ENCODE measurements around the gene ZSCAN10.
A peak's percentile ranks its signal among the peaks of the same experiment; 100 is the strongest.
"Not testable (repeated sequence)": the region's sequence is repeated elsewhere in the genome, so short reads cannot be mapped to it uniquely, and the experiment has no call there.

The ZSCAN10 gene

GRCh38 chr16:3140603-3141427, 41.7 kb upstream of the ZSCAN10 start:
- no peak for DNase-seq (ENCODE audit: low read depth)
- no peak for TF ChIP-seq CTCF (IDR thresholded peaks at IDR 0.05; ENCODE audit: low read depth, low read length, missing control alignments)

GRCh38 chr16:3139561-3139960, 40.5 kb upstream of the ZSCAN10 start:
- not testable (repeated sequence) for DNase-seq (ENCODE audit: low read depth); H3K4me3 ChIP-seq (ENCODE audit: low read depth, low read length)

More at GRCh38 chr16:3140603-3141427, 41.7 kb upstream of the ZSCAN10 start:
- no peak overlapping the region for H3K4me3 ChIP-seq (ENCODE audit: low read depth, low read length)

- no peak overlapping the region for H3K4me3 ChIP-seq (ENCODE audit: low read depth, low read length)
- no peak for DNase-seq (ENCODE audit: low read depth)
- TF ChIP-seq CTCF (IDR thresholded peaks at IDR 0.05; ENCODE audit: low read depth, low read length, missing control alignments) = no peak
These were observed 39.8 kb upstream of the ZSCAN10 start for GRCh38 chr16:3138823-3139426.

GRCh38 chr16:3138342-3138741, 39.2 kb upstream of the ZSCAN10 start:
- no peak overlapping the region for H3K4me3 ChIP-seq (ENCODE audit: low read depth, low read length)
- TF ChIP-seq CTCF (IDR thresholded peaks at IDR 0.05; ENCODE audit: low read depth, low read length, missing control alignments) = no peak
- no peak for DNase-seq (ENCODE audit: low read depth)

- TF ChIP-seq CTCF (IDR thresholded peaks at IDR 0.05; ENCODE audit: low read depth, low read length, missing control alignments) = no peak
- H3K4me3 ChIP-seq (ENCODE audit: low read depth, low read length) = no peak overlapping the region
- DNase-seq (ENCODE audit: low read depth) = no peak
These were observed 38.2 kb upstream of the ZSCAN10 start for GRCh38 chr16:3137267-3137666.

- peak overlapping the region; percentile 88 for H3K4me3 ChIP-seq (ENCODE audit: low read depth, low read length)
- no peak for DNase-seq (ENCODE audit: low read depth)
- no peak for TF ChIP-seq CTCF (IDR thresholded peaks at IDR 0.05; ENCODE audit: low read depth, low read length, missing control alignments)
These were observed 36.1 kb upstream of the ZSCAN10 start for GRCh38 chr16:3135126-3135715.

GRCh38 chr16:3134338-3135125, 35.4 kb upstream of the ZSCAN10 start, which contains the start of gene ZNF213:
TSS of gene ZNF213 (plus strand) at chr16:3135029. CDS start at chr16:3137281, 2,252 bp downstream.
- H3K4me3 ChIP-seq (ENCODE audit: low read depth, low read length) = peak within 1 kb of the TSS; percentile 88
- DNase-seq (ENCODE audit: low read depth) = peak; percentile 97
- no peak for TF ChIP-seq CTCF (IDR thresholded peaks at IDR 0.05; ENCODE audit: low read depth, low read length, missing control alignments)

All from GM12864 (cell line).